PC-9 (cell line): ENCODE results near the gene ASIC4. TPM values are rescaled to one million over a fixed set of nuclear protein-coding genes. Genes with fewer than 3 reads are reported as not detected.

Experiments
- BruUV-seq: library from RNA; stranded (reverse); fragments of 400-500 nt; replicated peaks from 2 replicates; lab custom pipeline; 2021; lab: Mats Ljungman, UMichigan
- CTCF ChIA-PET: fragments of 300-600 bp; sonication (Branson Sonifier 250); formaldehyde crosslinking; loops from one replicate; lab custom pipeline; 2022; ENCODE audit warnings: antibody characterized with exemption; lab: Charles Lee
- POLR2A ChIA-PET: fragments of 300-600 bp; sonication (Branson Sonifier 250); formaldehyde crosslinking; loops from one replicate; lab custom pipeline; 2022; ENCODE audit warnings: antibody characterized with exemption; ENCODE audit not compliant: unreplicated experiment; lab: Charles Lee
- DNase-seq, 2 experiments: peaks; one replicate each; pipeline versions ENCODE4 v3.0.0 to v3.0.0-alpha.2; 2015 to 2022; ENCODE audit warnings: mixed read lengths in 1 of 2
- H2AFZ ChIP-seq: fragments of 200-600 bp; sonication (generic); 2 replicates; pipeline ENCODE4 v1.8.1; 2017; ENCODE audit warnings: antibody characterized with exemption
- H3F3A ChIP-seq: fragments of 200-600 bp; sonication (generic); 2 replicates; pipeline ENCODE4 v1.8.1; 2017; ENCODE audit warnings: antibody characterized with exemption, mild to moderate bottlenecking, low read depth; ENCODE audit not compliant: insufficient read depth
- H3K27ac ChIP-seq: fragments of 200-600 bp; sonication (generic); 2 replicates; pipeline ENCODE4 v1.6.1; 2016; ENCODE audit warnings: mixed run types
- H3K27me3 ChIP-seq: fragments of 200-600 bp; sonication (generic); 2 replicates; pipeline ENCODE4 v1.6.1; 2016; ENCODE audit warnings: low read depth, mixed run types; ENCODE audit not compliant: insufficient read depth
- H3K36me3 ChIP-seq: fragments of 200-600 bp; sonication (generic); 2 replicates; pipeline ENCODE4 v1.6.1; 2016; ENCODE audit warnings: low read depth, mixed run types
- H3K4me1 ChIP-seq: fragments of 200-600 bp; sonication (generic); replicated peaks from 2 replicates; pipeline ENCODE4 v1.6.1; 2016; ENCODE audit warnings: mixed run types; ENCODE audit not compliant: insufficient read depth
- H3K4me2 ChIP-seq: fragments of 200-600 bp; sonication (generic); 2 replicates; pipeline ENCODE4 v1.6.1; 2017; ENCODE audit warnings: mixed run types
- H3K4me3 ChIP-seq: fragments of 200-600 bp; sonication (generic); 2 replicates; pipeline ENCODE4 v1.6.1; 2016; ENCODE audit warnings: mixed run types
- H3K79me2 ChIP-seq: fragments of 200-600 bp; sonication (generic); 2 replicates; pipeline ENCODE4 v1.6.1; 2017; ENCODE audit warnings: low read depth, mixed run types
- H3K9me2 ChIP-seq: fragments of 200-600 bp; sonication (generic); 2 replicates; pipeline ENCODE4 v1.8.1; 2017; ENCODE audit warnings: mild to moderate bottlenecking; ENCODE audit not compliant: insufficient read depth
- H3K9me3 ChIP-seq: fragments of 200-600 bp; sonication (generic); 2 replicates; pipeline ENCODE4 v1.8.1; 2016; ENCODE audit warnings: low read depth; ENCODE audit not compliant: insufficient read depth
- H4K20me1 ChIP-seq: fragments of 200-600 bp; sonication (generic); 2 replicates; pipeline ENCODE4 v1.8.1; 2017; ENCODE audit not compliant: insufficient read depth
- CTCF ChIP-seq: fragments of 200-600 bp; sonication (generic); conservative IDR thresholded peaks from 2 replicates; pipeline ENCODE4 v1.6.1; 2017; ENCODE audit warnings: mixed run types, antibody characterized with exemption, mild to moderate bottlenecking, moderate library complexity
- EZH2 ChIP-seq: fragments of 200-600 bp; sonication (generic); IDR thresholded peaks from 2 replicates; pipeline ENCODE4 v1.8.0; 2017; ENCODE audit warnings: antibody characterized with exemption, low read depth
- intact Hi-C: fragments of 100-400 bp; cut with micrococcal nuclease; formaldehyde crosslinking; loops from one replicate; pipeline ENCODE4 v1.10.0; 2022; ENCODE audit not compliant: unreplicated experiment
- total RNA-seq: library from RNA; stranded (reverse); gene quantifications from 2 replicates; pipeline ENCODE4 v1.2.3, GENCODE V29; 2021

The ASIC4 gene
- total RNA-seq, 1 experiment from 2014 or later, result 0.22 TPM

GRCh38 chr2:219536967-219537366, 22.7 kb downstream of the ASIC4 start:
- POLR2A ChIA-PET, result no interaction called here
- no peak overlapping the region for H3K27ac ChIP-seq
- TF ChIP-seq CTCF, result no peak
- no peak for TF ChIP-seq EZH2
- H2AFZ ChIP-seq, result no peak overlapping the region
- no TSS peak for BruUV-seq
- no peaks in the 10 kb centered on the region for H3K9me2 ChIP-seq
- peaks cover 10% of the 10 kb centered on the region for H3K36me3 ChIP-seq
- peaks cover 11% of the 10 kb centered on the region; the same call in 1 of the 2 replicates for H3F3A ChIP-seq
- peaks cover 5% of the 10 kb centered on the region; the same call in 1 of the 2 replicates for H3K27me3 ChIP-seq
- no peak for DNase-seq
- H3K9me3 ChIP-seq, result no peaks in the 10 kb centered on the region
- no peak overlapping the region for H3K4me3 ChIP-seq
- intact Hi-C loops, result no loop called here
- peaks cover 8% of the 10 kb centered on the region for H3K79me2 ChIP-seq
- CTCF ChIA-PET, result no interaction called here
- no peaks in the 10 kb centered on the region; the same call in 1 of the 2 replicates for H3K4me1 ChIP-seq
- H4K20me1 ChIP-seq, result peaks cover 23% of the 10 kb centered on the region
- H3K4me2 ChIP-seq, result no peak overlapping the region

GRCh38 chr2:219537657-219538488, 23.6 kb downstream of the ASIC4 start:
- Histone ChIP-seq H3K4me3 (no peak overlapping the region), H3K27ac (no peak overlapping the region), H4K20me1 (peaks cover 23% of the 10 kb centered on the region), H3K79me2 (peaks cover 17% of the 10 kb centered on the region), H3K4me2 (no peak overlapping the region), H3K9me2 (no peaks in the 10 kb centered on the region), H3K36me3 (peaks cover 10% of the 10 kb centered on the region), H3F3A (peaks cover 17% of the 10 kb centered on the region; the same call in 1 of the 2 replicates), H3K27me3 (no peaks in the 10 kb centered on the region), H3K9me3 (no peaks in the 10 kb centered on the region), H3K4me1 (no peaks in the 10 kb centered on the region; the same call in 1 of the 2 replicates), H2AFZ (no peak overlapping the region)
- intact Hi-C loops, result no loop called here
- ChIA-PET CTCF (interaction anchor here (0.6 kb wide), 1 partner anchor 385 kb away, joined by 4 read pairs; no protein-coding TSS in a partner anchor), POLR2A (no interaction called here)
- TF ChIP-seq EZH2 (no peak), CTCF (no peak)
- no TSS peak for BruUV-seq
- DNase-seq, result no peak

- H3K79me2 ChIP-seq, result peaks cover 17% of the 10 kb centered on the region
- CTCF ChIA-PET, result no interaction called here
- no peaks in the 10 kb centered on the region for H3K9me2 ChIP-seq
- BruUV-seq, result no TSS peak
- POLR2A ChIA-PET, result no interaction called here
- peaks cover 17% of the 10 kb centered on the region; the same call in 1 of the 2 replicates for H3F3A ChIP-seq
- no peak for DNase-seq
- H3K36me3 ChIP-seq, result peaks cover 10% of the 10 kb centered on the region
- TF ChIP-seq EZH2 (no peak), CTCF (no peak)
- H2AFZ ChIP-seq, result no peak overlapping the region
- H4K20me1 ChIP-seq, result peaks cover 23% of the 10 kb centered on the region
- H3K9me3 ChIP-seq, result no peaks in the 10 kb centered on the region
- no peak overlapping the region for H3K4me2 ChIP-seq
- no peak overlapping the region for H3K27ac ChIP-seq
- no peaks in the 10 kb centered on the region for H3K27me3 ChIP-seq
- no peaks in the 10 kb centered on the region; the same call in 1 of the 2 replicates for H3K4me1 ChIP-seq
- intact Hi-C loops, result no loop called here
- H3K4me3 ChIP-seq, result no peak overlapping the region
These were observed 24.2 kb downstream of the ASIC4 start for GRCh38 chr2:219538504-219538951.
